Measurements from ENCODE around the gene MYO5A.
"Not testable (repeated sequence)": the region's sequence is repeated elsewhere in the genome, so short reads cannot be mapped to it uniquely, and the experiment has no call there.

The MYO5A gene

GRCh38 chr15:52528564-52529340 lies at the start of gene MYO5A:
Gene MYO5A, minus strand, starts transcription at chr15:52528880. Its CDS starts 74 bp downstream, at chr15:52528806.
- peak; percentile 73 for DNase-seq (ENCODE audit: low read depth)
- H3K4me3 ChIP-seq (ENCODE audit: low read depth, low read length), result peak within 1 kb of the TSS; percentile 52
- peak; percentile 1; the same call in 1 of the 2 replicates for TF ChIP-seq MAX (IDR thresholded peaks at IDR 0.05; ENCODE audit: low read depth, low read length)
- TF ChIP-seq MYC (IDR thresholded peaks at IDR 0.05; ENCODE audit: low read depth, low read length), result no peak

- no peak overlapping the region for H3K4me3 ChIP-seq (ENCODE audit: low read depth, low read length)
- no peak for TF ChIP-seq MYC (IDR thresholded peaks at IDR 0.05; ENCODE audit: low read depth, low read length)
- DNase-seq (ENCODE audit: low read depth), result no peak
Measured at GRCh38 chr15:52576692-52577091, 48.0 kb upstream of the MYO5A start.

DNA sequence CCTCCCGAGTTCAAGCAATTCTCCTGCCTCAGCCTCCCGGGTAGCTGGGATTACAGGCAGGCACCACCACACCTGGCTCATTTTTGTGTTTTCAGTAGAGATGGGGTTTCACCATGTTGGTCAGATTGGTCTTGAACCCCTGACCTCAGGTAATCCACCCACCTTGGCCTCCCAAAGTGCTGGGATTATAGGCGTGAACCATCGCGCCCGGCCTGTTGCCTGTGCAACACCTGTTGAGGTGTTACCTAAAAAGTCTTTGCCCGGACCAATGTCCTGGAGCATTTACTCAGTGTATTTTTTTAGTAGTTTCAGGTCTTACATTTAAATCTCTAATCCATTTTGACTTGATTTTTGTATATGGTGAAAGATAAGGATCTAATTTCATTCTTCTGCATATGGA lies 46.9 kb upstream of the MYO5A start:
- DNase-seq (ENCODE audit: low read depth); H3K4me3 ChIP-seq (ENCODE audit: low read depth, low read length): not testable (repeated sequence)

DNA sequence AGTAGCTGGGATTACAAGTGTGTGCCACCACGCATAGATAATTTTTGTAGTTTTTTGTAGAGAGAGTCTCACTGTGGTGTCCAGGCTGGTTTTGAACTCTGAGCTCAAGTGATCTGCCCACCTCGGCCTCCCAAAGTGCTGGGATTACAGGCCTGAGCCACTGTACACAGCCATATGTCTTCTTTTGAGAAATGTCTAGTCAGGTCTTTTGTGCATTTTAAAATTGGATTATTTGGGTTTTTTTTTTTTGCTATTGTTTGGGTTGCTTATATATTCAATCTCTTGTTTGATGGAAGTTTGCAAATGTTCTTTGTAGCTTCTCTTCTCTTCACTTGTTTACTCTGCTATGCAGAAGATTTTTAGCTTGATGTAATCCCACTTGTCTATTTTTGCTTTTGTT lies 46.4 kb upstream of the MYO5A start:
- H3K4me3 ChIP-seq (ENCODE audit: low read depth, low read length), result no peak overlapping the region
- TF ChIP-seq CTCF (IDR thresholded peaks at IDR 0.05; ENCODE audit: low read depth, low read length) (no peak), MYC (IDR thresholded peaks at IDR 0.05; ENCODE audit: low read depth, low read length) (no peak), MAX (IDR thresholded peaks at IDR 0.05; ENCODE audit: low read depth, low read length) (no peak), POLR2A (IDR thresholded peaks at IDR 0.05; ENCODE audit: extremely low read depth, insufficient read length) (no peak)
- DNase-seq (ENCODE audit: low read depth), result no peak

DNA sequence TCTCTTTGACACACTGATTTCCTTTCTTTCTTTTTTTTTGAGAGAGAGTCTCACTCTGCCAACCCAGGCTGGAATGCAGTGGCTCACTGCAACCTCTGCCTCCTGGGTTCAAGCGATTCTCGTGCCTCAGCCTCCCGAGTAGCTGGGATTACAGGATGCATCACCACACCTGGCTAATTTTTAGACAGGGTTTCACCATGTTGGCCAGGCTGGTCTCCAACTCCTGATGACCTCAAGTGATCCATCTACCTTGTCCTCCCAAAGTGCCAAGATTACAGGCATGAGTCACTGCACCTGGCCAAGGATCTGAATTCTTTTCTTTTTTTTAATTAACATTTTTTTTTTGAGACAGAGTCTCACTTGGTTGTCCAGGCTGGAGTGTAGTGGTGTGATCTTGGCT lies 45.9 kb upstream of the MYO5A start:
- not testable (repeated sequence) for DNase-seq (ENCODE audit: low read depth); H3K4me3 ChIP-seq (ENCODE audit: low read depth, low read length)

DNA sequence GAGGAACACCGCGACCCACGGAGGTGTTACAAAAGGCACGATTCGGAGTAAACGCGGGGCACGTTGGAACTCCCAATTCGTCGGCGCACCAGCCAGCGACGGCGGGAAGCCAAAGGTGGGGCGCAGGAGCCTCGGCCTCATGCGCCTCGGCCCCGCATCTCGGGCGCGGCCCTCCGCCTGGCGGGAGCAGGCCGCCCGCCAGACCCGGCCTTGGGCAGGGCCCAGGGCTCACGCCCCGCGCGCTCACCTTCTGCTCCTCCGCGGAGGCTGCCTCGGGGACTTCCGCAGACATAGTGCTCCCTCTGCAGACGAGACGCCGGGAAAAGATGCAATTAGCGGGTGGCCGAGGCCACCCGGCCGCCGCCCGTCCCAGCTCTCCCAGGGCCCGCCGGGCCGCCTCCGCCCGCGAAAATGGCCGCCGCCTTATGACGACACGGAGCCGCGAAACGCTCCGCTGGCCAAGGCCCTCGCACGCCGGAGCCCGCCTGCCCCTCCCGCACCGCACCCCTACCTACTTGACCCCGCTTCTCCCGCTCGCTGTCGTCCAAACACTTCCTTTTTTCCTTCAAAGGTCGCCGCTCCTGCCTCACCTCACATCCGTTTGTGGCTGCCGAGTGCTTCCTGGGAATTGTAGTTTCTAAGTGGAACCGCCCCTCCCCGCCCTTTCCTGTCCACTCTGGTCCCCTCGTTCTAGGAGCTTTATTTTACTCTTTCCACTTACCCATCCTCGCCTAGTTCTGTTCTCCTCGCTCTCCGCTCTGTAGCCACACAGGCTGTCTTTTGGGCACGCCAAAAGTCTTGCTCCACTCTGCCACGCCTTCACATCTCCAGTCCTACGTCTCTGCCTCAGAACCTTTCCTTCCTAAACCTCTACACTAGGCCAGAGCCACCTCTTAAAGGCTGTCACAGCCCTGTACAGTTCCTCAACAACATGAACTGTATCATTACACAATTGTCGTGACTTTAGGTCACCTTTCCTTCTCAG lies 40.2 kb upstream of the MYO5A start, which contains the start of gene ARPP19:
Gene ARPP19, minus strand, starts transcription at position 430 of the 985 bp plus-strand sequence. Its CDS starts 138 bp downstream, at position 292.
- TF ChIP-seq POLR2A (IDR thresholded peaks at IDR 0.05; ENCODE audit: extremely low read depth, insufficient read length) (peak; percentile 87), MAX (IDR thresholded peaks at IDR 0.05; ENCODE audit: low read depth, low read length) (peak; percentile 86), CTCF (IDR thresholded peaks at IDR 0.05; ENCODE audit: low read depth, low read length) (no peak), MYC (IDR thresholded peaks at IDR 0.05; ENCODE audit: low read depth, low read length) (peak; percentile 93)
- peak; percentile 96 for DNase-seq (ENCODE audit: low read depth)
- H3K4me3 ChIP-seq (ENCODE audit: low read depth, low read length), result peak within 1 kb of the TSS; percentile 78

DNA sequence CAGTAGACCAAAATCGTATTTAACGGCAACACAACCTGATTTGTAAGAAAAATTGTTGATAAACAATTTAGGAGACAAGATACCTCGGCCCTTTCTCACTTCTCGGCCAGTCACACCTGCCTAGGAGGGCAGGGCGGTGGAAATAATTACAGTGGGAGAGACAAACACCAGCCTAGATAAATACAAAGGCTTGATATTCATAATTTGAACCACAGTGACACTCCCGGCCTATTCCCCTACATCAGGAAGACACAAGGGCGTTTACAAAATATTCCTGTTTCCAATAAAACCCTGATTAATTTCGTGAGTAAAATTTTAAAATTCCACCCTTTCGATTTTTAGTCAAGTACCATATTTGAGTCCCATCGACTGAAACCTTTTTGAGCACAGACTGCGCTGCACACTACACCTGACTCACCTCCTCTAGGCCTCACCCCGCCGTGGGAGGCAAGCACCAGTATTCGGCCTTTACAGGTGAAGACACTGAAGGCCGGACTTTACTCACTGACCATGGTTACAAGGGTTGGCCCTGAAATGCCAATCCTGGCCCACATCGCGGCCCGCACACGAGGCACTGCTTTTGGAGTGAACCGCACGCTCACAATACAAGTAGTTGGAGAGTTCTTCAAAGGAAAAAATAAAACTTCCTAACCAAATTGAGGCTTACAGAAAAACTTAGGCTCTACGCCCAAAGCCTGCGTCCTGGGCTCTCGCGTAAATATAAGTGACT lies 39.4 kb upstream of the MYO5A start:
- peak overlapping the region; percentile 78 for H3K4me3 ChIP-seq (ENCODE audit: low read depth, low read length)
- DNase-seq (ENCODE audit: low read depth), result no peak
- TF ChIP-seq MAX (IDR thresholded peaks at IDR 0.05; ENCODE audit: low read depth, low read length) (no peak), CTCF (IDR thresholded peaks at IDR 0.05; ENCODE audit: low read depth, low read length) (no peak), POLR2A (IDR thresholded peaks at IDR 0.05; ENCODE audit: extremely low read depth, insufficient read length) (no peak), MYC (IDR thresholded peaks at IDR 0.05; ENCODE audit: low read depth, low read length) (no peak)

All from NB4 (cell line).